ENCODE data around the gene FAM114A1.

Gene FAM114A1

DNA sequence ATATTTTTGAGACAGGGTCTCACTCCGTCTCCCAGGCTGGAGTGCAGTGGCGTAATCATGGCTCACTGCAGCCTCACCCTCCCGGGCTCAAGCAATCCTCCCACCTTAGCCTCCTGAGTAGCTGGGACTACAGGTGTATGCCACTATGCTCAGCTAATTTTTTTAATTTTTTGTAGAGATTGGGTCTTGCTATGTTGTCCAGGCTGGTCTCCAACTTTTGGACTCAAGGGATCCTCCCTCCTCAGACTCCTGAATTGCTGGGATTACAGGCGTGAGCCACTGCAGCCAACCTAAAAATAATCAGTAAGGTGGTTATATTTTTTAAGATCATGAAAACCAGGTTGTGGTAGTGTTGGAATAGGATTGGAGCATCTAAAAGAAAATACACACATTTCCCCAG is 126.5 kb downstream of the FAM114A1 start:
- TF ChIP-seq, protein P1, sequence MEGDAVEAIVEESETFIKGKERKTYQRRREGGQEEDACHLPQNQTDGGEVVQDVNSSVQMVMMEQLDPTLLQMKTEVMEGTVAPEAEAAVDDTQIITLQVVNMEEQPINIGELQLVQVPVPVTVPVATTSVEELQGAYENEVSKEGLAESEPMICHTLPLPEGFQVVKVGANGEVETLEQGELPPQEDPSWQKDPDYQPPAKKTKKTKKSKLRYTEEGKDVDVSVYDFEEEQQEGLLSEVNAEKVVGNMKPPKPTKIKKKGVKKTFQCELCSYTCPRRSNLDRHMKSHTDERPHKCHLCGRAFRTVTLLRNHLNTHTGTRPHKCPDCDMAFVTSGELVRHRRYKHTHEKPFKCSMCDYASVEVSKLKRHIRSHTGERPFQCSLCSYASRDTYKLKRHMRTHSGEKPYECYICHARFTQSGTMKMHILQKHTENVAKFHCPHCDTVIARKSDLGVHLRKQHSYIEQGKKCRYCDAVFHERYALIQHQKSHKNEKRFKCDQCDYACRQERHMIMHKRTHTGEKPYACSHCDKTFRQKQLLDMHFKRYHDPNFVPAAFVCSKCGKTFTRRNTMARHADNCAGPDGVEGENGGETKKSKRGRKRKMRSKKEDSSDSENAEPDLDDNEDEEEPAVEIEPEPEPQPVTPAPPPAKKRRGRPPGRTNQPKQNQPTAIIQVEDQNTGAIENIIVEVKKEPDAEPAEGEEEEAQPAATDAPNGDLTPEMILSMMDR (IDR thresholded peaks at IDR 0.05; ENCODE audit: low read depth, low read length) = no peak
- no peak for DNase-seq (ENCODE audit: extremely low read depth, low read depth)

Measured in AG09319 (cell line).